NCI-H345 treated with DMSO at 0.1 percent for 48 hours (cell line): Measurements from ENCODE around the gene DYNLL1.
A peak's percentile ranks its signal among the peaks of the same experiment; 100 is the strongest.
"Not testable (repeated sequence)": the region's sequence is repeated elsewhere in the genome, so short reads cannot be mapped to it uniquely, and the experiment has no call there.

Experiments
- DNase-seq: peaks from one replicate; lab custom pipeline; 2025; ENCODE audit not compliant: unreplicated experiment; lab: John Stamatoyannopoulos, UW

Gene DYNLL1

DNA sequence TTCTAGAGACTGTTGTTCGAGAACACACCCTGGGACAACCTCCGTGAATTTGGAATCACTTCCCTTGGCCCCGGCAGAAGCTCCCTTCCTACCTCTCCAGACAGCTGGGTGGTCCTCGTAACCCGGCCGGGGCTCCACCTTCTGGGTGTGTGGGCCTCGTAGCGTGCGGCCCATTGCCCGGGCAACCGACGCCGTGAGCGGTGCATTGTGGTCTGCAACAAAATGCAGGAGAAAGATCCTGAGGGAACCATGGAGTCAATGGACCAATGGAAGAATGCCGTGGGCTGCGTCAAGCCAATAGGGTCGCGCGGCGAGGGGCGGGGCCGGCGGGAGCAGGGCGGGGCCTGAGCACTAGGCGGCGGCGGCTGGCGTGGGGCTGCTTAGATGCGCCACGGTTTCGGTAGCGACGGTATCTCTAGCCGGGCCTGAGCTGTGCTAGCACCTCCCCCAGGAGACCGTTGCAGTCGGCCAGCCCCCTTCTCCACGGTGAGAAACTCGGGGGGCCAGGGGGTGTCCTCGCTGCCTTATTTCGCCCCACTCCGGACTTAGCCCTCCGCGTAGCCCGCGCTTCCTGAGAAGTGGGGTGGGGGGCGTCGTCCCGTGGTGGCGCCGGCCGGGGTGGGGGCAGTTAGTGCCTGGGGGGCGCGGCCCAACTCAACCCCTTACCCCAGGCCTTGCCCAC is at the start of gene DYNLL1:
DYNLL1 (plus strand) TSS at position 383 of the 682 bp plus-strand sequence. CDS start 309 bp downstream, outside the sequence.
- DNase-seq: peak; percentile 87

DNA sequence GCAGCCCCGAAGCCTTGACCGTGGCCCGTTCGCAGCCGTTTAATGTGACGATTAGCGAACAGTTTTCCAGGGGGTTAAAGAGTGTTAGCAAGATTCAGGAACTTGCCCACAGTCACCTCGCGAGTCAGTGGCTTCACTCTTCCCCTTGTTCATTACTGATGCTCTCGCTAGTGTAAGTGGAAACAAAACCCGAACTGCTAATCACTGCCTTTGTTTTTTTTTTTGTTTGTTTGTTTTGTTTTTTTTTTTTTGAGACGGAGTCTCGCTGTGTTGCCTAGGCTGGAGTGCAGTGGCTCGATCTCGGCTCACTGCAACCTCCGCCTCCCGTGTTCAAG is 49.1 kb upstream of the DYNLL1 start:
- not testable (repeated sequence) for DNase-seq

DNA sequence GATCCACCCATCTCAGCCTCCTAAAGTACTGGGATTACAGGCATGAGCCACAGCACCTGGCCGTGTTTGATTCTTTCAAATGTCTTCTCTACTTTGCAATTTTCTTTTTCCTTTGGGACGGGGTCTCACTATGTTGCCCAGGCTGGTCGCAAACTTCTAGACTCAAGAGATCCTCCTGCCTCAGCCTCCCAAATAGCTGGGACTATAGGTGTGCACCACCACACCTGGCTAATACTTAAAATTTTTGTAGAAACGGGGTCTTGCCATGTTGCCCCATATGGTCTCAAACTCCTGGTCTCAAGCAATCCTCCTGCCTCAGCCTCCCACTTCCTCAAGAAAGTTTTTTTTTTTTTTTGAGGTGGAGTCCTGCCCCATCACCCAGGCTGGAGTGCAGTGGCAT is 47.9 kb upstream of the DYNLL1 start:
- DNase-seq: no peak

DNA sequence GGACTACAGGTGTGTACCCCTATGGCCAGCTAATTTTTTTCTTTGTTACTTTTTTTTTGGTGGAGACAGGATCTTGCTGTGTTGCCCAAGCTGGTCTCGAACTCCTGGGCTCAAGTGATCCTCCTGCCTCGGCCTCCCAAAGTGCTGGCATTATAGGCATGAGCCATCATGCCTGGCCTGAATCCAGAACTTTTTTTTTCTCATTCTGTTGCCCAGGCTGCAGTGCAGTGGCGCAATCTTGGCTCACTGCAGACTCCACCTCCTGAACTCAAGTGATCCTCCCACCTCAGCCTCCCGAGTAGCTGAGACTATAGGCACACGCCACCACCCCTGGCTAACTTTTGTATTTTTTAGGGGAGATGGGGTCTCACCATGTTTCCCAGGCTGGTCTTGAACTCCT is 43.4 kb upstream of the DYNLL1 start:
- DNase-seq: not testable (repeated sequence)

DNA sequence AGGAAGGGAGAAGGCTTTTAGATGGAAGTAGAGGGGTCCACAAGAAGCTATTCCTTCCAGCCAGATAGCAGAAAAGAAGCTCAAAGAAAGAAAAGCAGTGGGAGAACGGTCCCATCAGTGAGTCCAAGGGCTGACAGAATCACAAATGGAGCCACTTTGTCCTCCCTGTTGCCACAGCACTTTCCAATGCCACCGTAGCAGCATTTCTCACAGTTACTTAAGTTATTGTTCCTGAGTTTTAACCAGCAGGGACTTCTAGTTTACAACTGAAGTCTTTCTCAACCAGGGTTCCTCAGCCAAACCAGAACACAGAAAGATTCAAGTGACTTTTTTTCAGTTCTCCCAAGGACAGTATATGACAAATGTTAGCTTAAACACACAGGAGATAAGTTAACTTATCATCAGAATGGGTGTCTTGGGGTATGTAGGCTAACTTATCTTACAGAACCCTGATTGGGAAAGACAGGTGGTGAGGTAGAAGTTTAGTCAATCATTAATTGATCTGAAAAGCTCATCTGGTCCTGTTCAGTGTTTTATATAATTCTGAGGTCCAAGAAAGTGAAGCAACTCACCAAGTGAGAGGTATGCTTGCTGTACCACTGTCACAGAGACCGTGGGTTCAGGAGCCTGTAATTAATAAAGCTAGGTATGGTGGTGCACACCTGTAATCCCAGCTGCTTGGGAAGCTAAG is 42.7 kb upstream of the DYNLL1 start:
- no peak for DNase-seq

DNA sequence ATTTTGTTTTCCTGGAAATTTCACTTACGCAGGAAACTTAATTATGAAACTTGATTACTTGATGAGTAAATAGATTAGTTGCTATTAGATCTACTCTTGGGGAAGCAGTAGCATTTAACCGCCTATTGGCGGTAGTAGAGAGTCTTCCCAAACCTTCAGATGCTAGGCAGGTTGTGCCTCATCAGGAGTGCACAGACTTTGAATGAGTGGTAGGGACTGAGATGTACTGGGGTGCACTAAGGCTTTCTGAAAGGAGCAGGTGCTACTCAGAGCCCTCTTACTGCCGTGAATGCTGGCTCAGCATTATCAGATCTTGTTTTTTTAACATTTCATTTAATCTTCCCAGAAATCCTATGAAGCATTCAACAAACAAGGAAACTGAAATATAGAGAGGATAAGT is 41.9 kb upstream of the DYNLL1 start:
- DNase-seq: peak; percentile 4

DNA sequence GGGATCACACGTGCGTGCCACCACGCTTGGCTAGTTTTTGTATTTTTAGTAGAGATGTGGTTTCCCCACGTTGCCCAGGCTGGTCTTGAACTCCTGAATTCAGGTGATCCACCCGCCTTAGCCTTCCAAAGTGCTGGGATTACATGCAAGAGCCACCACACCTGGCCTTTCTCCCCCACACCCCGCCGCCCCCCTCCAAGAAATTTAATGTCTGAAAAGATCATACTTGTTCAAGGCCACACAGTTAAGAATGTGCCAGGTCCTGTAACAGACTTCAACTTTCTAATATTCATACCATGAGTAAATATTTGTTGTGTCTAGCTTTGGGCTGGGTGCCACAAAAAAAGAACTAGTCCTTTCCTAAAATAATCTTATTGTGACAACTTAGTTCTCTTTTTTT is 40.6 kb upstream of the DYNLL1 start:
- DNase-seq: no peak

DNA sequence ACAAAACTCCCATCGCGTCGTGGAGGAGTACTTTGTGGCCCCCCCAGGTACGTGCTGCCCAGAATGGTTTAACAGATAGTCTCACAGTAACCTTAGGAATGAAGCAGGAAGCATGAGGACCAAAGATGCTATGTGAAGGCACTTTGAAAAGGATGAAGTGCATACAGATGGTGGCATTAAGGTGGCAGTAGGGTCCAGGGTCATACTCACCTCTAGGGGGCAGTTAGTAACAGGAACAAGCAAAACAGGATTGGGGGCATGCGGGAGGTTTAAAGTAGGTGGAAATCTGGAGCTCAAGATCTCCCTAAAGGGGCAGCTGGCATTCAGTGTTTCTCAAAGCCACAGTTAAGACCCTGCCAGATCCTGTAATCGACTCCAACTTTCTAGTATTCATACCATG is 38.8 kb upstream of the DYNLL1 start:
- DNase-seq: no peak

DNA sequence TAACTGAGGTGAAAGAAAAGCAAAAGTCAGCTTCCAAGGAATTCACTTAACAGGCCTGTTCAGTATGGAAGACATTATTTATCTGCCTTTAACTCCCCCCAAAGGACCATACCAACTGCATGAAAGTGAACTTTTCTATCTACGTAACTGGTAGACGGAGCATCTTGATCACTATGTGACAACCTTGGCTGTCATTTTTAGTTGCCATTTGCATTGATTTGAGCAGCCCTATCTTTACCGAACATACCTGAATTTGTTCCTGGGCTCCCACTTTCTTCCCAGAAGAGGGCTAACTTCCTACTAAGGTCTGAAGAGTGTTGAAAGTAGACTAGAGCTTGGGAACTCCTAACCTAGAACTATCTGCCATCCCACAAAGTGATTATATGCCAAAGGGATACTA is 35.8 kb upstream of the DYNLL1 start:
- no peak for DNase-seq

DNA sequence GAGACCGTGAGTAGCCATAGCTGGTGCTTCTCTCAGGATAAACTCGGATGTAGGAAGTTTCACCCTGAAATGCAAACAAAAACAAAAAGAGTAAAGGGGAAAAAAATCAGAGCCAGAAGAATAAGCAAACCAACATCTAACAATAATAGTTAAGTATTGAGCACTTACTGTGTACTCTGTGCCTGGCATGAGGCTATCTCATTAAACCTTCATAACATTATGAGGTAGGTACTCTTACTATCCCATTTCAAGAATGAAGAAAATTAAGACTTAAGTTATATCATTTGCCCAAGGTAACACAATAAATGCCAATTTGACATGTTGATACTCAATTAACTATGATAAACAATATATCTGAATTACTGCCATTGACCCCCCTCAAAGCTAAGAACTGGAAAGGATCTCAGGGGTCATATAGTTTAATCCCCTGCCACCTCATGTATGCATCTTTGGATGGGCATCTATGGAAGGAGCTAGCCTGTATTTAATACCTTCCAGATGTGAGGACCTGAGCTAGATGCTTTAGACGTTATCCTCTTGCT is 33.7 kb upstream of the DYNLL1 start:
- DNase-seq: no peak

DNA sequence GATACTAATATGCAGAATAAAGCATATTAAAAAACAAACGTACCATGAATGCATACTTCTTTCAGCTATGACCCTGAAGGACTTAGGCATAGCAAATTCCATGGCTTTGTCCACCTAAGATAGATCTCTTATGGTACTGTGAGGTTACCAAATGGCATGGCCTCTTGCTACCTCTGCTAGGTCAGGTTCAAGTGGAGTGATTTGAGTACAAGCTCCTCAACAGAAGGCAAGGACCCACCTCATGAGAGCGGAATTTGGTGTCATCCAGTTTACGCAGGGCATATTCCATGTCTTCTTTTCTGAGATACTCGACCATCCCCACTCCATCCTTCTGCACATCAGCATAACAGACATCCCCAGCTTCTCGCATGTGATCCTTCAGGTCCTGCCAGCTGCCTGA is 32.2 kb upstream of the DYNLL1 start:
- DNase-seq: no peak

DNA sequence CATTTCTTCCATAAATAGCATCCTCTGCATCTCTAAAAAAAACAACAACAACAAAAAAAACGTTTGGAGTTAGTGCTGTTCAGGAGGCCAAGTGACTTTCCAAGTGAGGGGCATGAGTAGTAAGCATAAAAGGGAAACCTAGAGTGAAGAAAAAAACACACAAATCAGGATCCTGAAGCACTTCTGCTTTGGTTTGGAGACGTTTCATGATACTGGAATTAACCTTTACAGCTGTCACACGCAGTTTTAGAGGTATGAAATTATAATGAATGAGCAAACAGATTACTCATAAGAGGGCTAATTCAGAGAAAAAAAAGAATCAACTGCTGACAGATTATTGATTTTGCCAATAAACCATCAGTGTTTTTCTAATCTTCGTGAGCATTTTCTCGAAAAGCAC is 30.2 kb upstream of the DYNLL1 start:
- no peak for DNase-seq

DNA sequence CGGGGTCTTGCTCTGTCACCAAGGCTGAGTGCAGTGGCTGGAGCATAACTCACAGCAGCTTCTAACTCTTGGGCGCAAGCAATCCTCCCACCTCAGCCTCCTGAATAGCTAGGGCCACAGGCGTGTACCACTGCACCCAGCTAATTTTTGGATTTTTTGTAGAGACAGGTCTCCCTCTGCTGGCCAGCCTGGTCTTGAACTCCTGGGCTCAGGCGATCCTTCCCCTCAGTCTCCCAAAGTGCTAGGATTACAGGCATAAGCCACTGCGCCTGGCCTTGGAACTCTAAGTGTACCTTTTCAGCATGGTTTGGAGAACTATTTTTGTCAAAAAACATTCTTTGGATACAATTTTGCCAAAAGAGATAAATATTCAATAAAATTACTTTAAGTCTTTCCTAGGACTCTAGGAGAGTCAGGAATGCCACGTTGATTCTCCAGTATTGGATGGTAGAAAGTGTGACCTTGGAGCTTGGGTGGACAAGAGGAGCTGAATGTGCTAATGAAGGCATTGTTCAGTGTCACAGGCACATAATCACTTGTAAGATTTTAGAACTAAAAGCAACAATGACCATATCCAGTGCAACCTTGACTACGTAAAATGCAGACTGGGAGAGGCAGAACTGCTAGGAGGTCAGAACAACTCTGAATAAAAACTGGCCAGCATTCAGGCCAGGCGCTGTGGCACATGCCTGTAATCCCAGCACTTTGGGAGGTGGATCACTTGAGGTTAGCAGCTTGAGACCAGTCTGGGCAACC is 29.2 kb upstream of the DYNLL1 start:
- DNase-seq: no peak

DNA sequence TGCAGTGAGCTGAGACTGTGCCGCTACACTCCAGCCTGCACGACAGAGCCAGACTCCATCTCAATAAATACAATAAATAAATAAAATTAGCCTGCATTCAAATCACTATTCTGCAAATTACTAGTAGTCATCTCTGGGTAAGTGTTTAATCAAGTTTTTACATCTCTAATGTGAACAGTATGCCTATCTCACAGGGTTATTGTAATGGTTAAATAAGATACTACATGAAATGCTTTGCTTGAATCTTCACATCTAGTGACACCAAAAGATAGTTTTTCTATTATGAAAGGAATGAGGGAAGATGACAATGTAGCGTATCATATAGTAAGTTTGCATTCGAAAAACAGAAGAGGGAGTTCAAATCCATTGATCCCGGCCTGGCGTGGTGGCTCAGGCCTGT is 28.5 kb upstream of the DYNLL1 start:
- DNase-seq: no peak

DNA sequence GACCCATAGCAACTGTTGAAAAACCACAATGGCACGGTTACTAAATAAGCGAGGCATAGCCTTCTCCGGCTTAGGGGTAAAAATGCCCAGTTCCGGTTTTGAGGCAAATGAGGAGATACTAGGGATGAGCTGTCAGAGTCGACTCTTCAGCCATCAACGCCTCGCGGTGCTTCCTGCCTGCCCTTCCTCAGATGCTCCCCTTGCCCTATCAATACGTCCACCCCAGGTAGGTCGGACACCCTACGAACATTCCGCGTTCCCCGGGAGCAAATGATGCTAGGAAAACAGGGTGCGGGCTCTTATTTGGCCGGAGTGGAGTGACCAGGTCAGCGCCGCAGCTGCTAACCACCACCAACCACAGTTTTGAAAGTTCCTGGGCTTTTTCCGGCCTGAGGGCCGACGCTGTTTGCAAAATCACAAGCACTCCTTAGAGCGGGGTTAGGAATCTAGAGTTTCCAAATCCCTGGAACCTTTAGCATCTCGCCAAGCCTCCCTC is 27.5 kb upstream of the DYNLL1 start:
- DNase-seq: no peak

DNA sequence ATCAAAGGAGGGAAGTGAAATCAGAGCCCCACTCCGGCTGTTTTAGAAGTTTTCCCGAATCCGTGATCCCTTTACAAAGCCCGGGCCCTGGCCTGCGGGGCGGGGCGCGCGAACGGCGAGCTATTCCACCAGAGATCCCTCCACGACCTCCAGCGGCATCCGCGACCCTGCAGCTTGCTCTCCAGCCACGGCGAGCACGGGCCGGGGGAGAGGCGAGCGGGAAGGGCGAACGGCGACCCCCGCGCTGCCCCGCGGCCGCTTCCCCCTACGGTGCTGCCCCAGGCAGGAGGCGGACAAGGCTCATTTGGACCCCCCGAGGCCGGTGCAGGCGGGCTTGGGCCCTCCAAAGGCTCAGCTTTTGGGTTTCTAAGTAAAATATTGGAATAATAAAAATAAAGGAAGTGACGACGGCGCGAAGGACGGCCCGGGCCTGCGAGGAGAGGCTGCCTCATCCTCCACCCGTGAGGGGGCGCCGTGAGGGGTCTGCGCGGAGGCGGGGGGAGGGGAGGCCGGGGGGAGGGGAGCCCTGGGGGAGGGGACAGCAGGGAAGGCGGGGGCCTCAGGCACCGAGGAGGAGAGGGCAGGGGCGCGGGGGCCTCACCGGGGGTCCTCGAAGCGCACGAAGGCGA is 27.0 kb upstream of the DYNLL1 start:
- peak; percentile 31 for DNase-seq

DNA sequence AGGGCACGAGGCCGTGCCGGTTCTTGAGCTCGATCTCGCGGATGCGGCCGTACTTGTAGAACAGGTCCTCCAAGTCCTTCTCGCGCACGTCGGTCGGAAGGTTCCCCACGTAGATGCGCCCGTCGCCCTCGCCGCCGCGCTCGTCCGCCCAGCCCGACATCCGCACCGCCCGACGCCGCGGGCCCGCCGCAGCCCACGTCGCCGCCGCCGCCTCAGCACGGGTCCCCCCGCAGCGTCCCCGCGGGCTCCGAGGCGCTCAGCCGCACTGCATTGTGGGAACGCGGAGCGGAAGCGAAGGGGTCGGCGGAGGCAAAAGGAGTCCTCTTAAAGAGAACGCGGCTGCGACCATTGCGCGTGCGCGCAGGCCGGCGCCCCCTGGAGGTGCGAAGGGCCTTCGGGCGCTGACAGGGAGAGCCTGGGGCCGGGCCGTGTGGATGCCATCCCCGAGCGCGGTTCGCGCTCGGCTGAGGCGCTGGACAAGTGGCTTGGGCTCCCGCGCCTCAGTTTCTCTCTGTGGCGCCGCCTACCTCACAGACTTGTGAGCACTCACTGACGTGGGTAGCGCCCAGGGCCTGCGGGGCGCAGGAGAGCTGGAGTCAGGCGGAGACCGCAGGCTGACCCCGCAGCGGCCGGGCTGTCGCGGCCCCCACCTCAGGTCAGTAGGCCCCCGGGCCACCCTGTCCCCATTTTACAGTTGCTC is 26.3 kb upstream of the DYNLL1 start, which contains the start of gene SRSF9:
SRSF9 (minus strand) TSS at position 299 of the 700 bp plus-strand sequence; CDS start at position 160, 139 bp downstream.
- DNase-seq: peak; percentile 87

DNA sequence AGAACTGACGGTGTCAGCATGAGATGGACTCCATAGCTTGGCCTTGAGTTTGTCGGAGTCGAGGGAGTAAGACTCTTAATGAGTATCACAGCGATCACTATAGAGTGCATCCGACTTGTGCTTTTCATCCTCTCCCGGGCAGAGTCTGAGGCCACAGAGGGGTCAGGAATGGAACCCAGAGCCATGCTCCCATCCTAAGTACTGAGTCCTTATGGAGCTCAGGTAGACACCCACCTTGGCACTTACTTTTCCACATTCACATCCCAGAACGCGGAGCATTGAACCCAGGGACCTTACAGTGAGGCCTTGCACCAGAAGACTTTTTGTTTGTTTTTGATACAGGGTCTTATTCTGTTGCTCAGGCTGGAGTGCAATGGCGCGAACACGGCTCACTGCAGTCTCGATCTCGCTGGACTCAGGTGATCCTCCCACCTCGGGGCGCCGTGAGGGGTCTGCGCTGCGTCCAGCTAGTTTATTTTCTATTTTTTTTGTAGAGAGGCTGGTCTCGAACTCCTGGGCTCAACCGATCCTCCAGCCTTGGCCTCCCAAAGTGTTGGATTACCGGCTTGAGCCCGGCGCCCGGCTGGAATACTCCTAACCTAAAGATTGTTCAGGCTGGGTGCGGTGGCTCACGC is 25.6 kb upstream of the DYNLL1 start:
- peak; percentile 15 for DNase-seq

DNA sequence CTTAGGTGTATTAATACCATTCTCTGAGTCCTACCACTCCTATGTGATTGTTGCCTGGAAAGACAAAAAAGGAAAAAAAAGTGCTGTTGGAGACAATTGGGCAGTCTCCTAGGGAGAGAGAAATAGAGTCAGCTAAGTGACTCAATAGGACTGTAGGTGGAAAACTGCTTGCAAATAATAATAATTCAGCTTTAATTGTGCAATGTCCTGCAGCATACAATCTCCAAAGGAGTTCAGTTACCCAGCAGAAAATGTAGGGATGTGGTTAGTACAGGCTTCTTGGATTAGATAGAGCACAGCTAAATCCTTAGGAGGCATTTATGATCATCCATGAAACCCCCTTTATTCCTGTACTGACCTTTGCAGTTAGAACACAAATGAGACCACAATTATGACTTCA is 23.4 kb upstream of the DYNLL1 start:
- DNase-seq: no peak
